VCaP (cell line): Measurements from ENCODE around the gene ADORA1.

Source experiments
- H3K27ac ChIP-seq: fragments of 450-650 bp; 2 replicates; pipeline ENCODE4 v1.5.1; 2017
- TF ChIP-seq, protein P1 (sequence below): fragments of 450-650 bp; conservative IDR thresholded peaks from 2 replicates; pipeline ENCODE4 v1.5.1; 2017; ENCODE audit warnings: mild to moderate bottlenecking, moderate library complexity

The ADORA1 gene

DNA sequence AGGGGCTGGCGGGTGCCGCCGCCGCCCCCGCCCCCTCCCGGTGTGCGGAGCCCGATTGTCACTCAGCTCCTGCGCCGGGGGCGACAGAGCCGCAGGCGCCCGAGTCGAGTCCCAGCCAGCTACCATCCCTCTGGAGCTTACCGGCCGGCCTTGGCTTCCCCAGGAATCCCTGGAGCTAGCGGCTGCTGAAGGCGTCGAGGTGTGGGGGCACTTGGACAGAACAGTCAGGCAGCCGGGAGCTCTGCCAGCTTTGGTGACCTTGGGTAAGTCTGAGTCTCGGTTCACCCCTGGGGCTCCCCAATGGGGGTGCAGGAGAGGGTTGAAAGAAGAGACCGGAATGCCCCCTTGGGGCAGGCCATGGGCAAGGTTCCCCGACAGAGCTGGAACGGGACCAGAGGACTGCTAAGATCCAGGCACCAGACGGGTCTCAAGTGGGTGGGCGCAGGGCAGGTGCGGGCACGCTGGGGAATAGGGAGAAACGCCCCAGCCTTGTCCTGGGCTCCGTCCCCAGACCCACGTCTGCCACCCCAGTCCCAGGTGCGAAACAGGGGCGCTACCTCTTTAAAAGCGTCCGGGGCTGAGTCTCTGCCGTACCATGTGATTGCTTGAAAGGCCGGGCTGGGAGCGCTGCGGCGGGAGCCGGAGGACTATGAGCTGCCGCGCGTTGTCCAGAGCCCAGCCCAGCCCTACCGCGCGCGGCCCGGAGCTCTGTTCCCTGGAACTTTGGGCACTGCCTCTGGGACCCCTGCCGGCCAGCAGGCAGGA lies at the start of gene ADORA1:
ADORA1 (plus strand) TSS at position 61 of the 765 bp plus-strand sequence. CDS start 1,116 bp downstream, outside the sequence.
- TF ChIP-seq, protein P1, sequence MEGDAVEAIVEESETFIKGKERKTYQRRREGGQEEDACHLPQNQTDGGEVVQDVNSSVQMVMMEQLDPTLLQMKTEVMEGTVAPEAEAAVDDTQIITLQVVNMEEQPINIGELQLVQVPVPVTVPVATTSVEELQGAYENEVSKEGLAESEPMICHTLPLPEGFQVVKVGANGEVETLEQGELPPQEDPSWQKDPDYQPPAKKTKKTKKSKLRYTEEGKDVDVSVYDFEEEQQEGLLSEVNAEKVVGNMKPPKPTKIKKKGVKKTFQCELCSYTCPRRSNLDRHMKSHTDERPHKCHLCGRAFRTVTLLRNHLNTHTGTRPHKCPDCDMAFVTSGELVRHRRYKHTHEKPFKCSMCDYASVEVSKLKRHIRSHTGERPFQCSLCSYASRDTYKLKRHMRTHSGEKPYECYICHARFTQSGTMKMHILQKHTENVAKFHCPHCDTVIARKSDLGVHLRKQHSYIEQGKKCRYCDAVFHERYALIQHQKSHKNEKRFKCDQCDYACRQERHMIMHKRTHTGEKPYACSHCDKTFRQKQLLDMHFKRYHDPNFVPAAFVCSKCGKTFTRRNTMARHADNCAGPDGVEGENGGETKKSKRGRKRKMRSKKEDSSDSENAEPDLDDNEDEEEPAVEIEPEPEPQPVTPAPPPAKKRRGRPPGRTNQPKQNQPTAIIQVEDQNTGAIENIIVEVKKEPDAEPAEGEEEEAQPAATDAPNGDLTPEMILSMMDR = no peak; the same call in 1 of the 2 replicates
- peak within 1 kb of the TSS; percentile 33; the same call in 1 of the 2 replicates for H3K27ac ChIP-seq

DNA sequence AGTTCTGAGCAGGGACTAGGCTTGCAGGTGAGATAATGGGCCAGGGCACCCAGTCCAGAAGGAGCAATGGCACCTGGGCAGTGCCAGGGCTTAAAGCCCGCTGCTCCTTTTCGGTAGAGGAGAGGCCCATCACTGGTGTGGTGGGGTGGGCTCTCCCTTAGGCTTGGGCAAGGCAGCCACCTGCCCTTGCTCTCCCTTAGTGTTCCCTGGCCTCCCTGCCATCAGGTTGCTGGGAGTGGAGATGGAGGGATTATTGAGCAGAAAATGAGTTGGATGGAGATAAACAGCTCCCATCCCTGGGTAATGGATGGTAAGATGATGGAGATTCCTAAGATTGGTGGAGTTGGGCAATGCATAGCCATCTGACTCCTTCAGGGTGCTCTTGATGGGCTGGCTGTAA lies 49.6 kb upstream of the ADORA1 start:
- TF ChIP-seq, protein P1 = no peak
- no peak overlapping the region for H3K27ac ChIP-seq

DNA sequence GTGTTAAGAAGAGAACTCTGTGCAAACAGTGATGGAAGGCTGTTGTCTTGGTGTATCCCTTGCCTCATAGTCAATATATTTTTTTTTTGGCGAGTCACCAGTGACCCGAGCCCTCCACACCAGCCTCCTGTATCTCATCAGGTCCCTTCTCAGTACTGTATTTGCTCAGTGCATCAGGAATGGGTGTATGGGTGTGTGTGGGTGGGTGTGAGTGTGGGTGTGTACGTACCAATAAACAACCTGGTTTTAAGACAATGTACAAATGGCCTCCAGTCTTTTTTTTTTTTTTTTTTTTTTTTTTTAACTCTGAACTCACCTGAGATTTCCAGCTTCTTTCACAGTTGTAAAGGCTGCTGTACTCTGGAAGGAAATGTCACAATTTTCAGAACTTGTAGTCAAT lies 49.0 kb upstream of the ADORA1 start:
- H3K27ac ChIP-seq = no peak overlapping the region
- TF ChIP-seq, protein P1 = no peak

DNA sequence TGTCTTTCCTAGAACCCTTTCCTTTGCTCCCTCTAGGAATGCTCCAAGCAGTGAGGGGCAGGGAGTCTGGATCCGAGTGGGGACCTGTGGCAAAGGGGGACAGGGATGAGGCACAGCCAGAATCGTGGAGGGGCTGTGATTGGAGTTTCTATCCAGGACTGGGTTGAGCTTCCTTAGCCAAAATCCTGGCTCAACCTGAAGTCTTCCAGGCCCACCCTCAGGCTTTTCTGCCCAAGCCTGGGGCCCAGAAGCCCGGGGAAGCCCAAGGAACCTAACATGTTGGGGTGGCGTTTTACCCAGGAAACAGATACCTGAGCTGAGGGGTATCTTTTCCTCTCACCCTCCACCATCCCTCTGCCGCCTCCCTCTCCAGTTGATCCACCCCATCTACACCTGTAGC lies 47.1 kb upstream of the ADORA1 start:
- no peak overlapping the region for H3K27ac ChIP-seq
- TF ChIP-seq, protein P1 = no peak

DNA sequence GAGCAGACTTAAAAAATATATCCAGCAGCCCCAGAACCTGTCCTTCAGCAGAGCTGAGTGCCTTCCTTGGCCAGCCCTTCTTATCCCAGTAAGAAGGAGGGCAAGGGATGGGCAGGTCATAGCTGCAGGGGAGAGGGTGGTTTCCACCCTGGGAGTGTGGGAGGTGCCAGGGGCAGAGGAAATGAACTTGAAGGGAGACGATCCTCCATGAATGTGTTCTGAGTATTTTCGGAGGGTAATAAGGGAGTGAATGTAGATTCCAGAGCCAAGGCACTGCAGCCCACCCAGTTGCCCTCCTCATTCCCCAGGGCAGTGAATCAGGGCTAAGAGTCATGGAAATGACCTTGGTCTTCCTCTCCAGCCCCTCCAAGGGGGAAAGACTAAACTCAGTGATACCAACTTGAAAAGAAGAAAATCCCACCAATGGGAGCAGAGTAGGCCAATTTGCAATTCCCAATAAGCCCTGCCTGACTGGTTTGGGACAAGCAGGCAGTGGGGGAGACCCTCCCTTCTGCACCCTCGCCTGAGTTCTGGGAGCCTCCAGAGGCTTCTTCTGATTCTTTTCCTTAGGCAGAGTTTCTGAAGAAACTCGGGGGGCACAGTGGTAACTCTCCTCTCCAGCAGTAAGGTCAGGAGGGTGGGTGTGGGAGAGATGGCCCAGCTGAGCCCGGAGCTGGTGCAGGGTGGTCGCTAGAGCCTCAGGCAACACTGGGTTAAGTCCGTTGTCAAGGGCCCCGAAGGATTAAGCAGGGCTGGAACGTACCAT lies 45.9 kb upstream of the ADORA1 start:
- no peak overlapping the region for H3K27ac ChIP-seq
- TF ChIP-seq, protein P1 = no peak

DNA sequence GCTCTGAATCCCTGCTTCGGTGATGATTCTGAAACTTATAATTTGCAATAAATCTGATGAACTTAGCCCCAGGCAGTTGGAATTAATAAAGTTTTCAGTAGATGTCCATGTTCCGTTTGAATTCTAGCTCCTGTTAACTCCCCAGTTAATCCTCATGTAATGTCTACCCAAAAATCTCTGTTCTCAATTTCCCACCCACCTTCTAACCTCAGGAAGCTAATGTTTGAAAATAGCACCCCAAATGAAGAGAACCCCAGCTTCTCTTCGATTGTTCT lies 45.4 kb upstream of the ADORA1 start:
- H3K27ac ChIP-seq = no peak overlapping the region
- TF ChIP-seq, protein P1 = no peak

DNA sequence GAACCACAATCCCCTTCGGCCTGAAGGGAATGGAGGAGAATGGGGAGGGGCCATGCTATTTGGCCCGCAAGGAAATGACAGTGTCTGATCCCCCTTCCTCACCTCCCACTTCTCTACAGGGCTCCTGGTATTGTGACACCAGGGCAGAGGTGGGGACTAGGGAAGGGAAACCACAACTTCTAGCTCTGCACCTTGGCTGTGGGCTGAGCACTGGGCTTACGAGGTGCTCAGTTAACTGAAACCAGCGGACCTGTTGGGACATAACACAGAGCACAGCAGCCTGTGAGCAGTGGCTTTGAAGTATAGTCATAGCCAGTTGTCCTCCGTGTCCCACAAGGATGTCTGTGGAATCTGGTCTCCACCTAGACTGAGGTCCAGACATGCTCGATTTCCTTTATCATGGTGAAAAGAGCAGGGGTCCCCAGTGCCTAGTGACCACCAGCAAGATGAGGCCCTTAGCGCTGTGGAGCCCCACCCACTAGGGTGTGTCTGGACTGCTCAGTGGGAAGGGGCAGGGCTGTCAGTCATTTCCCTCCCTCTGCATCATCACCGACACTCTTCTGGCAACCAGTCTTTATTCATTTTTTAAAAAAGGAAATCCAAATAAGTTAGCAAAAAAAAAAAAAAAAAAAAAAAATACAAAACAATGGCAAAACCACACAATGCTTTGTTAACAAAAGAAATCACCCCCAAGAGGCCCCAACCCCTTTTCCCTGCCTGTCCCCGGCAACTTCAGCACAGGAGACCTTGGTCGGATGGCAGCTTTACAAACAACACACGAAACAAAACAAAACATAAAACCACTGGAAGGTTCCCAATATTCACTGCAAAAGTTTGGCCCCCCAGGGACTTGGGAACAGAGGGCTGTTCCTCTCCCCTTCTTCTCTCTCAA lies 44.7 kb upstream of the ADORA1 start:
- TF ChIP-seq, protein P1 = no peak
- H3K27ac ChIP-seq = no peak overlapping the region
